Measurements from ENCODE around the gene CYB5R4. TPM values are rescaled to one million over a fixed set of nuclear protein-coding genes. Genes with fewer than 3 reads are reported as not detected.

The CYB5R4 gene
- total and polyA plus RNA-seq, 10 of the 15 experiments (the other 5 are each of a cell fraction or from before 2014, with no cell fraction given), result 13.4 to 61.1 (median 27.5) TPM

DNA sequence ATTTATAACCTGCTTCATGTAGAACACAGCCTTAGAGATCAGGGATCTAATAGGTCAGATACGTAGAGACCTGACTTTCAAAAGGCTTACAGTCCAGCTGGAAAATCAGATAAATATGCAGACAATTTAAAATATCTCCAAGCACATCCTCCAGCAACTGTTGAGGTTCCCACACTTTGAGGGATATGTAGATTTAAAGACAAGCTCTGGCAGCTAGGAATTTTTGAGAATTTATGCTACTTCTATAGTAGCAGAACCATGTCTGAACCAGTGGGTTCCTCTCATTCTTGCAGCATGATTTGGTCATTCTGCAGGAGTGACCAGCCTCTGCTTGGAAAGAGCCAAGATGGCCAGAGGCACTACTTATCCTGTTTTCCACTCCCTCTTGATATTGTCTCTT, 60.5 kb downstream of the CYB5R4 start:
- DNase-seq (ENCODE audit: low read depth, low spot score), result no peak
- intact Hi-C loops (cut with micrococcal nuclease; ENCODE audit: unreplicated experiment) (no loop called here), in situ Hi-C loops (cut with MboI) (no loop called here)
- ChIA-PET CTCF (interaction anchor here (0.9 kb wide), 1 partner anchor 308 kb away, joined by 3 read pairs; the partner anchor contains the start of gene CEP162), POLR2A (no interaction called here), RAD21 (ENCODE audit: unreplicated experiment) (no interaction called here), SMC1A (ENCODE audit: uncharacterized antibody, unreplicated experiment) (interaction anchor here (0.7 kb wide), 1 partner anchor 15 kb away, joined by 3 read pairs; no protein-coding TSS in a partner anchor)
- no peak overlapping the region for H3K9ac ChIP-seq (ENCODE audit: control insufficient read depth, insufficient read depth, low read length)
- 100% methylated on average over 1 of the region's 1 CpG for WGBS (ENCODE audit: insufficient coverage, insufficient replicate concordance, low lambda C conversion rate, missing lambda C conversion rate)
- H3K36me3 ChIP-seq (ENCODE audit: control insufficient read depth in 2 of 2, insufficient read depth in 2 of 2, low read length in 1 of 2), result peaks cover 0 to 3% of the 10 kb centered on the region in 2 experiments; a peak in 1 of 4 replicates
- no peaks in the 10 kb centered on the region for H3K79me2 ChIP-seq (ENCODE audit: control insufficient read depth, insufficient read depth, low read length)
- TF ChIP-seq MYB (IDR thresholded peaks at IDR 0.05; ENCODE audit: borderline replicate concordance, low read depth, low read length), result no peak
- H4K20me1 ChIP-seq (ENCODE audit: control insufficient read depth, insufficient read depth), result no peaks in the 10 kb centered on the region
- H3K9me3 ChIP-seq (replicated peaks; ENCODE audit: control insufficient read depth, insufficient read depth, low read length), result no peaks in the 10 kb centered on the region; the same call in 2 of the 3 replicates
- BruUV-seq (replicated peaks), result no TSS peak
- no peak overlapping the region for H2AFZ ChIP-seq (ENCODE audit: control insufficient read depth, low read depth, low read length)
- H3K4me2 ChIP-seq (ENCODE audit: control insufficient read depth, insufficient read depth), result no peak overlapping the region
- H3K4me1 ChIP-seq (ENCODE audit: control insufficient read depth, insufficient read depth, low read length), result no peaks in the 10 kb centered on the region
- H3K27me3 ChIP-seq (replicated peaks in 1 of 2; ENCODE audit: control insufficient read depth in 2 of 2, insufficient read depth in 2 of 2, low read length in 1 of 2), result no peaks in the 10 kb centered on the region
- FAIRE-seq, result no peak
- no peak overlapping the region for H3K27ac ChIP-seq (ENCODE audit: control insufficient read depth, insufficient read depth)
- no peak overlapping the region for H3K4me3 ChIP-seq
- no peak for ATAC-seq

DNA sequence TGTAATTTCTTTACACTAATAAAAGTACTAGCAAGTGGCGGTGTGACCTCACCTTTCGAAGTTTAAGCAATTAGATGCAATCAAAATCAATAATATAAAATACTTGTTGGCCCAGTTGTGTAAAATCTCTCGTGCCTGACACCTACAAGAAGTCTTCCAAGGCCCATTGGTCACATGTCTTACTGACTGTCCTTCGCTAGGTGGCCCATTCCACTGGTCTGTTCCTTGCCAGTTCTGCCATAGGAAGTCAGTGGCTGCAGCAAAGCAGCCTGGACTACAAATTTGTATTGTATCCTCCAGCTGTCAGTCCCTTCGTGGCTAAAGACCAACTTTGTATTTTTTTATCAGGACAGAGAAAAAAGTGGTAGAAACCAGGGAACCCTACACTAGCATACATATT, 61.8 kb downstream of the CYB5R4 start:
- Histone ChIP-seq H3K4me1 (ENCODE audit: control insufficient read depth, insufficient read depth, low read length) (no peaks in the 10 kb centered on the region), H3K79me2 (ENCODE audit: control insufficient read depth, insufficient read depth, low read length) (no peaks in the 10 kb centered on the region), H3K27ac (ENCODE audit: control insufficient read depth, insufficient read depth) (no peak overlapping the region), H3K36me3 (ENCODE audit: control insufficient read depth in 2 of 2, insufficient read depth in 2 of 2, low read length in 1 of 2) (peaks cover 0 to 3% of the 10 kb centered on the region in 2 experiments; a peak in 1 of 4 replicates), H4K20me1 (ENCODE audit: control insufficient read depth, insufficient read depth) (no peaks in the 10 kb centered on the region), H3K4me3 (no peak overlapping the region), H2AFZ (ENCODE audit: control insufficient read depth, low read depth, low read length) (no peak overlapping the region), H3K9me3 (replicated peaks; ENCODE audit: control insufficient read depth, insufficient read depth, low read length) (no peaks in the 10 kb centered on the region; the same call in 2 of the 3 replicates), H3K27me3 (replicated peaks in 1 of 2; ENCODE audit: control insufficient read depth in 2 of 2, insufficient read depth in 2 of 2, low read length in 1 of 2) (no peaks in the 10 kb centered on the region), H3K4me2 (ENCODE audit: control insufficient read depth, insufficient read depth) (no peak overlapping the region), H3K9ac (ENCODE audit: control insufficient read depth, insufficient read depth, low read length) (no peak overlapping the region)
- intact Hi-C loops (cut with micrococcal nuclease; ENCODE audit: unreplicated experiment), result no loop called here
- 94% methylated on average over 5 of the region's 5 CpGs for WGBS (ENCODE audit: insufficient coverage, insufficient replicate concordance, low lambda C conversion rate, missing lambda C conversion rate)
- ChIA-PET RAD21 (ENCODE audit: unreplicated experiment) (no interaction called here), CTCF (interaction anchor here (1.6 kb wide), 1 partner anchor 13 kb away, joined by 5 read pairs; no protein-coding TSS in a partner anchor), POLR2A (no interaction called here), SMC1A (ENCODE audit: uncharacterized antibody, unreplicated experiment) (interaction anchor here (1.6 kb wide), 1 partner anchor 32 kb away, joined by 3 read pairs; no protein-coding TSS in a partner anchor)
- no TSS peak for BruUV-seq (replicated peaks)
- in situ Hi-C loops (cut with MboI), result no loop called here
- no peak for FAIRE-seq
- ATAC-seq, result no peak
- no peak for DNase-seq (ENCODE audit: low read depth, low spot score)
- TF ChIP-seq ZSCAN29 (IDR thresholded peaks at IDR 0.05), result no peak
- no peak for TF ChIP-seq WRNIP1 (IDR thresholded peaks at IDR 0.05; ENCODE audit: borderline replicate concordance, low read depth, low read length)
- no peak for TF ChIP-seq SIN3A (IDR thresholded peaks at IDR 0.05; ENCODE audit: low read depth, low read length)
- TF ChIP-seq MXI1 (IDR thresholded peaks at IDR 0.05; ENCODE audit: low read depth, low read length), result no peak
- no peak for TF ChIP-seq ZNF384 (IDR thresholded peaks at IDR 0.05; ENCODE audit: borderline replicate concordance, low read depth, low read length)
- TF ChIP-seq, protein P1, sequence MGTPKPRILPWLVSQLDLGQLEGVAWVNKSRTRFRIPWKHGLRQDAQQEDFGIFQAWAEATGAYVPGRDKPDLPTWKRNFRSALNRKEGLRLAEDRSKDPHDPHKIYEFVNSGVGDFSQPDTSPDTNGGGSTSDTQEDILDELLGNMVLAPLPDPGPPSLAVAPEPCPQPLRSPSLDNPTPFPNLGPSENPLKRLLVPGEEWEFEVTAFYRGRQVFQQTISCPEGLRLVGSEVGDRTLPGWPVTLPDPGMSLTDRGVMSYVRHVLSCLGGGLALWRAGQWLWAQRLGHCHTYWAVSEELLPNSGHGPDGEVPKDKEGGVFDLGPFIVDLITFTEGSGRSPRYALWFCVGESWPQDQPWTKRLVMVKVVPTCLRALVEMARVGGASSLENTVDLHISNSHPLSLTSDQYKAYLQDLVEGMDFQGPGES (IDR thresholded peaks at IDR 0.05), result no peak
- no peak for TF ChIP-seq SRF (IDR thresholded peaks at IDR 0.05; ENCODE audit: low read depth in 2 of 2, low read length in 2 of 2)
- TF ChIP-seq JUNB (IDR thresholded peaks at IDR 0.05), result no peak
- TF ChIP-seq EP300 (IDR thresholded peaks at IDR 0.05; ENCODE audit: borderline replicate concordance in 1 of 2, control insufficient read depth in 1 of 2, low read depth in 2 of 2, low read length in 2 of 2), result no peak
- TF ChIP-seq, protein P2, sequence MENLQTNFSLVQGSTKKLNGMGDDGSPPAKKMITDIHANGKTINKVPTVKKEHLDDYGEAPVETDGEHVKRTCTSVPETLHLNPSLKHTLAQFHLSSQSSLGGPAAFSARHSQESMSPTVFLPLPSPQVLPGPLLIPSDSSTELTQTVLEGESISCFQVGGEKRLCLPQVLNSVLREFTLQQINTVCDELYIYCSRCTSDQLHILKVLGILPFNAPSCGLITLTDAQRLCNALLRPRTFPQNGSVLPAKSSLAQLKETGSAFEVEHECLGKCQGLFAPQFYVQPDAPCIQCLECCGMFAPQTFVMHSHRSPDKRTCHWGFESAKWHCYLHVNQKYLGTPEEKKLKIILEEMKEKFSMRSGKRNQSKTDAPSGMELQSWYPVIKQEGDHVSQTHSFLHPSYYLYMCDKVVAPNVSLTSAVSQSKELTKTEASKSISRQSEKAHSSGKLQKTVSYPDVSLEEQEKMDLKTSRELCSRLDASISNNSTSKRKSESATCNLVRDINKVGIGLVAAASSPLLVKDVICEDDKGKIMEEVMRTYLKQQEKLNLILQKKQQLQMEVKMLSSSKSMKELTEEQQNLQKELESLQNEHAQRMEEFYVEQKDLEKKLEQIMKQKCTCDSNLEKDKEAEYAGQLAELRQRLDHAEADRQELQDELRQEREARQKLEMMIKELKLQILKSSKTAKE (IDR thresholded peaks at IDR 0.05; ENCODE audit: low read depth, poor library complexity, severe bottlenecking), result no peak
- no peak for TF ChIP-seq GATAD2B (conservative IDR thresholded peaks at IDR 0.05; ENCODE audit: low read depth)
- TF ChIP-seq RFX5 (IDR thresholded peaks at IDR 0.05; ENCODE audit: low read depth, low read length), result no peak

Measured in GM12878 (cell line).